CD4-positive, alpha-beta T cell treated with Interleukin-2 at 100 ng/mL for 4 hours (primary cell): ENCODE results near the gene ASPN.

Source experiments
- DNase-seq: peaks from one replicate; pipeline ENCODE4 v3.0.0-alpha.2; 2020; ENCODE audit warnings: low spot score

Gene ASPN

GRCh38 chr9:92468206-92468605, 14.1 kb downstream of the ASPN start:
- no peak for DNase-seq

GRCh38 chr9:92467511-92467910, 14.8 kb downstream of the ASPN start:
- no peak for DNase-seq

- no peak for DNase-seq
These were observed 15.3 kb downstream of the ASPN start for GRCh38 chr9:92467041-92467440.

- no peak for DNase-seq
These were observed 18.3 kb downstream of the ASPN start for GRCh38 chr9:92463984-92464383.

GRCh38 chr9:92463387-92463786, 18.9 kb downstream of the ASPN start:
- DNase-seq: no peak

GRCh38 chr9:92457576-92457975, 24.7 kb downstream of the ASPN start:
- no peak for DNase-seq

- DNase-seq: no peak
These were observed 27.1 kb downstream of the ASPN start for GRCh38 chr9:92455217-92455616.

- no peak for DNase-seq
These were observed 35.8 kb downstream of the ASPN start for GRCh38 chr9:92446536-92446935.

- DNase-seq: no peak
These were observed 37.5 kb downstream of the ASPN start for GRCh38 chr9:92444841-92445240.

GRCh38 chr9:92440751-92441046, 41.6 kb downstream of the ASPN start:
- peak; percentile 12 for DNase-seq

GRCh38 chr9:92439921-92440750, 42.2 kb downstream of the ASPN start:
- DNase-seq: no peak

- peak; percentile 5 for DNase-seq
These were observed 43.3 kb downstream of the ASPN start for GRCh38 chr9:92438900-92439526.

GRCh38 chr9:92435263-92435662, 47.0 kb downstream of the ASPN start:
- no peak for DNase-seq

- no peak for DNase-seq
These were observed 49.2 kb downstream of the ASPN start for GRCh38 chr9:92432972-92433548.

GRCh38 chr9:92432350-92432749, 50.0 kb downstream of the ASPN start:
- no peak for DNase-seq

- DNase-seq: no peak
These were observed 52.5 kb downstream of the ASPN start for GRCh38 chr9:92429836-92430235.

GRCh38 chr9:92426501-92427145, 55.7 kb downstream of the ASPN start:
- no peak for DNase-seq

- no peak for DNase-seq
These were observed 56.8 kb downstream of the ASPN start for GRCh38 chr9:92425474-92425873.

GRCh38 chr9:92424340-92424739, 58.0 kb downstream of the ASPN start, which contains the start of gene OMD:
TSS of gene OMD (minus strand) at chr9:92424471. CDS start at chr9:92417558, 6,913 bp downstream.
- DNase-seq: no peak

GRCh38 chr9:92423612-92424011, 58.7 kb downstream of the ASPN start:
- no peak for DNase-seq

- DNase-seq: no peak
These were observed 59.5 kb downstream of the ASPN start for GRCh38 chr9:92422611-92423338.

- DNase-seq: no peak
These were observed 67.7 kb downstream of the ASPN start for GRCh38 chr9:92414566-92414965.
